Adrenal gland (tissue), 12 donors: Measurements from ENCODE around the gene RPTOR. TPM values are rescaled to one million over a fixed set of nuclear protein-coding genes. Genes with fewer than 3 reads are reported as not detected.

Experiments
- DNase-seq, 7 donors: peaks; one replicate each; pipeline ENCODE4 v3.0.0-alpha.2; 2019 to 2020
- H3K27ac ChIP-seq, 5 donors: fragments of 200-600 bp; sonication (generic) in 4 of 5; 1 replicate in 3 of 5; 2 replicates in 2 of 5; pipeline versions ENCODE4 v1.5.1 to v1.8.0; 2016 to 2020; ENCODE audit warnings: mild to moderate bottlenecking in 1 of 5
- H3K27me3 ChIP-seq: fragments of 200-600 bp; 2 replicates; pipeline ENCODE4 v1.8.0; 2021
- H3K36me3 ChIP-seq, 2 donors: fragments of 200-600 bp; replicated peaks in 1 of 2; 1 replicate in 1 of 2; 2 replicates in 1 of 2; pipeline versions ENCODE4 v1.5.1 to v1.8.0; 2018 to 2022
- H3K4me1 ChIP-seq, 2 donors: fragments of 200-600 bp; replicated peaks in 1 of 2; 1 replicate in 1 of 2; 2 replicates in 1 of 2; pipeline versions ENCODE4 v1.5.1 to v1.8.0; 2018 to 2021
- H3K4me3 ChIP-seq, 4 donors: fragments of 200-600 bp; sonication (generic) in 3 of 4; one replicate each; pipeline ENCODE4 v1.5.1; 2016 to 2018
- H3K9me3 ChIP-seq, 3 donors: fragments of 200-600 bp; sonication (generic) in 1 of 3; replicated peaks in 1 of 3; 1 replicate in 2 of 3; 2 replicates in 1 of 3; pipeline versions ENCODE4 v1.5.1 to v1.8.0; 2016 to 2021
- CTCF ChIP-seq, 6 experiments: fragments of 450-650 bp in 4 of 6; fragments of 200-600 bp in 2 of 6; sonication (generic) in 1 of 6; IDR thresholded peaks; 1 replicate in 5 of 6; 2 replicates in 1 of 6; pipeline versions ENCODE4 v1.5.1 to v1.8.0; 2016 to 2021; ENCODE audit warnings: antibody characterized with exemption in 6 of 6, mild to moderate bottlenecking in 2 of 6, moderate library complexity in 1 of 6
- POLR2A ChIP-seq, 2 donors: fragments of 450-650 bp; IDR thresholded peaks; one replicate each; pipeline ENCODE4 v1.6.1; 2017; ENCODE audit warnings: antibody characterized with exemption in 2 of 2, mild to moderate bottlenecking in 2 of 2, moderate library complexity in 1 of 2
- WGBS, 4 donors: extraction: QIAGEN DNeasy Blood & Tissue Kit in 2 of 4; methylation state at CpG; one replicate each; pipeline versions ENCODE4 v1.1.5 to v1.1.7; 2013 to 2017; 5-methylcytosine and 5-hydroxymethylcytosine counted together
- intact Hi-C, 2 donors: fragments of 100-400 bp; cut with DNase I; formaldehyde crosslinking; loops; one replicate each; pipeline versions ENCODE4 v1.14.1 to v1.15.0; 2022 to 2023
- polyA plus RNA-seq, 3 donors: library from polyadenylated mRNA; stranded (reverse); fragments of 200-250 nt in 2 of 3; fragments of 350-450 nt in 1 of 3; fragmentation: Illumina TruSeq in 1 of 3; extraction: RNeasy Lipid Tissue Mini Kit (QIAGEN cat#74804) in 1 of 3; gene quantifications; one replicate each; pipeline ENCODE4 v1.2.3, GENCODE V29; 2013 to 2014
- total RNA-seq, 9 donors: library from RNA; depleted of rRNA in 4 of 9; stranded (reverse); fragments of >200 nt in 4 of 9; fragments of 120-200 nt in 1 of 9; fragmentation: NEBNext Ultra II Directional in 1 of 9; extraction: Animal tissue kit (Norgen Biotek cat#: 25700) in 1 of 9; gene quantifications; one replicate each; pipeline versions ENCODE4 v1.1.0 to v1.2.4, GENCODE V29; 2013 to 2023
- donor health status: healthy with polysubstance abuse.
- donor health status: Bipolar disorder and iron deficiency.
- donor health status: DM: yes; HTN: yes; CAD: no.
- donor health status: DM: no; HTN: no; CAD: no.
- donor health status: DM: no; HTN: no; CAD: no.
- donor health status: DM: yes; HTN: yes; CAD: no.

Gene RPTOR
- total and polyA plus RNA-seq, 12 donors = 9.7 to 53.3 (median 29.7) TPM

- DNase-seq = no peak
These were observed 420.4 kb downstream of the RPTOR start for GRCh38 chr17:80964859-80965580.

GRCh38 chr17:80965606-80966005 is 421.0 kb downstream of the RPTOR start:
- DNase-seq = peak in 1 of 7 donors; percentile 20
- no peak for TF ChIP-seq POLR2A (IDR thresholded peaks at IDR 0.05)
- TF ChIP-seq CTCF (IDR thresholded peaks at IDR 0.05) = no peak
- Histone ChIP-seq H3K27ac (no peak overlapping the region), H3K27me3 (no peaks in the 10 kb centered on the region), H3K36me3 (no peaks in the 10 kb centered on the region), H3K4me1 (peaks cover 8 to 13% of the 10 kb centered on the region in 2 donors), H3K4me3 (no peak overlapping the region), H3K9me3 (no peaks in the 10 kb centered on the region)
- intact Hi-C loops = no loop called here
- 85 to 95% (median 93%) methylated on average over 14 to 21 of the region's 21 CpGs for WGBS, 4 donors

More at GRCh38 chr17:80964859-80965580, 420.4 kb downstream of the RPTOR start:
- intact Hi-C loops = no loop called here
- Histone ChIP-seq H3K4me1 (peaks cover 8 to 16% of the 10 kb centered on the region in 2 donors), H3K27me3 (no peaks in the 10 kb centered on the region), H3K27ac (no peak overlapping the region), H3K36me3 (no peaks in the 10 kb centered on the region), H3K4me3 (no peak overlapping the region), H3K9me3 (no peaks in the 10 kb centered on the region)
- TF ChIP-seq POLR2A (IDR thresholded peaks at IDR 0.05) = no peak
- no peak for TF ChIP-seq CTCF (IDR thresholded peaks at IDR 0.05)
- WGBS, 4 donors = 88 to 94% (median 93%) methylated on average over 21 to 36 of the region's 36 CpGs

- Histone ChIP-seq H3K4me3 (no peak overlapping the region), H3K9me3 (no peaks in the 10 kb centered on the region), H3K27me3 (no peaks in the 10 kb centered on the region), H3K27ac (no peak overlapping the region), H3K4me1 (peaks cover 8 to 13% of the 10 kb centered on the region in 2 donors), H3K36me3 (no peaks in the 10 kb centered on the region)
- 93 to 96% (median 93%) methylated on average over 7 to 19 of the region's 19 CpGs for WGBS, 4 donors
- DNase-seq = no peak
- TF ChIP-seq POLR2A (IDR thresholded peaks at IDR 0.05) (no peak), CTCF (IDR thresholded peaks at IDR 0.05) (no peak)
- intact Hi-C loops = no loop called here
These were observed 422.8 kb downstream of the RPTOR start for GRCh38 chr17:80967404-80967872.

DNA sequence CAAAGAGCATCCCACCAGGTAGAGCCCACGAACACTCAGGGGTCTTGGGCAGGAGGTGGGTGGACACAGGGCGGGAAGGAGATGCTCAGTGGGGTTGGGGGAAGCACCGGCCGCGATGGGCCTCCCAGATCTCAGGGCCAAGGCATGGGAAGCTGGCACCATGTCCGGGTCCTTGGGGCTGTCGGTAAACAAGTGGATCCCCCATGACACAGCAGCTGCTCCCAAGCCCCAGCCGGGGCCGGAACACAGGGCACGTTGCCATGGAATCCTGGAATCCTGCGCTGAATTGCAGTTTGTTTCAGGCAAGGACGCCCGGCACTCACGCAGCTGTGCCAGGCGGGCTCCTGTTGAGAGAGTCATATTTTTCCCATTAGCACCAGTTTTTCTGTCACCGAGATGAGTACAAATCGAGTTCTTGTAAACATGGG is 424.0 kb downstream of the RPTOR start:
- 18 to 47% (median 25%) methylated on average over 4 to 17 of the region's 17 CpGs for WGBS, 4 donors
- Histone ChIP-seq H3K4me1 (peaks cover 8 to 13% of the 10 kb centered on the region in 2 donors), H3K4me3 (no peak overlapping the region), H3K36me3 (no peaks in the 10 kb centered on the region), H3K27ac (peak overlapping the region in 1 of 5 donors; percentile 77), H3K9me3 (no peaks in the 10 kb centered on the region), H3K27me3 (no peaks in the 10 kb centered on the region)
- TF ChIP-seq POLR2A (IDR thresholded peaks at IDR 0.05) = no peak
- intact Hi-C loops = no loop called here
- peak; percentile 61 to 89 (median 67) for DNase-seq
